CD1c-positive myeloid dendritic cell (primary cell): ENCODE measurements around the gene CEP135.
"Not testable (repeated sequence)": the region's sequence is repeated elsewhere in the genome, so short reads cannot be mapped to it uniquely, and the experiment has no call there.

Source experiments
- DNase-seq: peaks from one replicate; pipeline ENCODE4 v3.0.0-alpha.2; 2016; ENCODE audit errors: extremely low spot score

Gene CEP135

GRCh38 chr4:55948726-55949481, at the start of gene CEP135:
Gene CEP135, plus strand, starts transcription at chr4:55948945. Its CDS starts 3,186 bp downstream, at chr4:55952131.
- peak; percentile 98 for DNase-seq

- no peak for DNase-seq
These were observed 46.1 kb upstream of the CEP135 start for GRCh38 chr4:55902677-55903076.

- no peak for DNase-seq
These were observed 45.2 kb upstream of the CEP135 start for GRCh38 chr4:55903577-55903976.

GRCh38 chr4:55904576-55904975, 44.2 kb upstream of the CEP135 start:
- no peak for DNase-seq

- no peak for DNase-seq
These were observed 42.4 kb upstream of the CEP135 start for GRCh38 chr4:55906323-55906722.

- DNase-seq: no peak
These were observed 41.8 kb upstream of the CEP135 start for GRCh38 chr4:55906989-55907388.

- no peak for DNase-seq
These were observed 41.3 kb upstream of the CEP135 start for GRCh38 chr4:55907469-55907868.

GRCh38 chr4:55910140-55910539, 38.6 kb upstream of the CEP135 start:
- no peak for DNase-seq

GRCh38 chr4:55912249-55912648, 36.5 kb upstream of the CEP135 start:
- DNase-seq: no peak

GRCh38 chr4:55920571-55920970, 28.2 kb upstream of the CEP135 start:
- no peak for DNase-seq

- DNase-seq: no peak
These were observed 27.7 kb upstream of the CEP135 start for GRCh38 chr4:55921093-55921492.

GRCh38 chr4:55925241-55925640, 23.5 kb upstream of the CEP135 start:
- DNase-seq: no peak

GRCh38 chr4:55926610-55927009, 22.1 kb upstream of the CEP135 start:
- DNase-seq: no peak

- DNase-seq: no peak
These were observed 20.8 kb upstream of the CEP135 start for GRCh38 chr4:55927803-55928437.

GRCh38 chr4:55928846-55929245, 19.9 kb upstream of the CEP135 start:
- no peak for DNase-seq

- DNase-seq: no peak
These were observed 17.7 kb upstream of the CEP135 start for GRCh38 chr4:55931043-55931442.

GRCh38 chr4:55931833-55932232, 16.9 kb upstream of the CEP135 start:
- DNase-seq: no peak

- DNase-seq: no peak
These were observed 16.2 kb upstream of the CEP135 start for GRCh38 chr4:55932511-55932910.

GRCh38 chr4:55933611-55934010, 15.1 kb upstream of the CEP135 start:
- DNase-seq: no peak

- not testable (repeated sequence) for DNase-seq
These were observed 12.8 kb upstream of the CEP135 start for GRCh38 chr4:55935907-55936306.

- no peak for DNase-seq
These were observed 10.3 kb upstream of the CEP135 start for GRCh38 chr4:55938481-55938880.

GRCh38 chr4:55939421-55939820, 9.3 kb upstream of the CEP135 start:
- DNase-seq: no peak

GRCh38 chr4:55941881-55942396, 6.8 kb upstream of the CEP135 start:
- no peak for DNase-seq
